ENCODE results near the gene HOXC13. TPM values are rescaled to one million over a fixed set of nuclear protein-coding genes. Genes with fewer than 3 reads are reported as not detected.

Gene HOXC13
- total and polyA plus RNA-seq, 9 of the 15 experiments (the other 6 are each of a cell fraction or from before 2014, with no cell fraction given), result 0.03 to 0.29 (median 0.17) TPM; not detected in 2

GRCh38 chr12:53995378-53996239, 57.0 kb downstream of the HOXC13 start (continued):
- TF ChIP-seq, protein P1, sequence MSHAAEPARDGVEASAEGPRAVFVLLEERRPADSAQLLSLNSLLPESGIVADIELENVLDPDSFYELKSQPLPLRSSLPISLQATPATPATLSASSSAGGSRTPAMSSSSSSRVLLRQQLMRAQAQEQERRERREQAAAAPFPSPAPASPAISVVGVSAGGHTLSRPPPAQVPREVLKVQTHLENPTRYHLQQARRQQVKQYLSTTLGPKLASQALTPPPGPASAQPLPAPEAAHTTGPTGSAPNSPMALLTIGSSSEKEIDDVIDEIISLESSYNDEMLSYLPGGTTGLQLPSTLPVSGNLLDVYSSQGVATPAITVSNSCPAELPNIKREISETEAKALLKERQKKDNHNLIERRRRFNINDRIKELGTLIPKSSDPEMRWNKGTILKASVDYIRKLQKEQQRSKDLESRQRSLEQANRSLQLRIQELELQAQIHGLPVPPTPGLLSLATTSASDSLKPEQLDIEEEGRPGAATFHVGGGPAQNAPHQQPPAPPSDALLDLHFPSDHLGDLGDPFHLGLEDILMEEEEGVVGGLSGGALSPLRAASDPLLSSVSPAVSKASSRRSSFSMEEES (CRISPR knock-in tag; IDR thresholded peaks at IDR 0.05), result no peak
- TF ChIP-seq RFX7 (CRISPR knock-in tag; IDR thresholded peaks at IDR 0.05) (no peak), SAFB (IDR thresholded peaks at IDR 0.05; ENCODE audit: borderline replicate concordance, low read depth, low read length) (no peak), ELF4 (CRISPR knock-in tag; IDR thresholded peaks at IDR 0.05) (no peak), ZNF639 (CRISPR knock-in tag; conservative IDR thresholded peaks at IDR 0.05 in 1 of 2, IDR thresholded peaks at IDR 0.05 in 1 of 2) (peak in 1 of 2 experiments; percentile 52; a peak in 2 of 4 replicates), ELF1 (tag; IDR thresholded peaks at IDR 0.05) (peak; percentile 74), RBM14 (IDR thresholded peaks at IDR 0.05; ENCODE audit: borderline replicate concordance, insufficient read depth, low read depth, low read length) (no peak), BDP1 (IDR thresholded peaks at IDR 0.05; ENCODE audit: insufficient read depth, insufficient read length) (no peak), E2F6 (IDR thresholded peaks at IDR 0.05; ENCODE audit: borderline replicate concordance in 1 of 2, extremely low read depth in 1 of 2, insufficient read depth in 1 of 2, insufficient read length in 1 of 2, low read depth in 1 of 2, low read length in 1 of 2, poor library complexity in 1 of 2, severe bottlenecking in 1 of 2) (peak; percentile 33 to 71), CHD2 (IDR thresholded peaks at IDR 0.05; ENCODE audit: low read depth, low read length) (no peak), NR0B1 (IDR thresholded peaks at IDR 0.05; ENCODE audit: partially characterized antibody) (no peak), CEBPZ (IDR thresholded peaks at IDR 0.05; ENCODE audit: borderline replicate concordance, low read depth, low read length) (no peak)
- TF ChIP-seq, protein P2, sequence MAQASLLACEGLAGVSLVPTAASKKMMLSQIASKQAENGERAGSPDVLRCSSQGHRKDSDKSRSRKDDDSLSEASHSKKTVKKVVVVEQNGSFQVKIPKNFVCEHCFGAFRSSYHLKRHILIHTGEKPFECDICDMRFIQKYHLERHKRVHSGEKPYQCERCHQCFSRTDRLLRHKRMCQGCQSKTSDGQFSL (CRISPR knock-in tag; IDR thresholded peaks at IDR 0.05), result peak; percentile 91
- TF ChIP-seq, protein P2 (tag; IDR thresholded peaks at IDR 0.05), result peak in 1 of 2 experiments; percentile 90; a peak in 2 of 4 replicates

Measured in K562 (cell line).